HepG2 (cell line): ENCODE measurements around the gene BICDL1. TPM values are rescaled to one million over a fixed set of nuclear protein-coding genes. Genes with fewer than 3 reads are reported as not detected.

Source experiments
- ARID3A ChIP-seq: IDR thresholded peaks from 2 replicates; pipeline ENCODE4 v1.6.1; 2012; ENCODE audit warnings: low read depth, low read length, improper control_type of control experiment
- CREBL2 ChIP-seq: sonication (generic); formaldehyde crosslinking; IDR thresholded peaks from 2 replicates; pipeline ENCODE4 v1.8.1; 2023; ENCODE audit warnings: missing genetic modification reagents, mild to moderate bottlenecking, borderline replicate concordance
- DNMT3B ChIP-seq: conservative IDR thresholded peaks from 2 replicates; pipeline ENCODE4 v1.6.1; 2016; ENCODE audit warnings: missing biosample characterization, control low read depth
- GATAD1 ChIP-seq: IDR thresholded peaks from 2 replicates; pipeline ENCODE4 v1.6.1; 2016; ENCODE audit warnings: missing genetic modification reagents, missing compliant biosample characterization
- HOMEZ ChIP-seq: IDR thresholded peaks from 2 replicates; pipeline ENCODE4 v1.6.1; 2016; ENCODE audit warnings: low read depth
- NFE2L1 ChIP-seq: sonication (generic); formaldehyde crosslinking; IDR thresholded peaks from 2 replicates; pipeline ENCODE4 v1.4.0; 2020; ENCODE audit warnings: missing genetic modification reagents, mild to moderate bottlenecking, borderline replicate concordance
- POGK ChIP-seq: sonication (generic); formaldehyde crosslinking; conservative IDR thresholded peaks from 2 replicates; pipeline ENCODE4 v1.8.0; 2022; ENCODE audit warnings: mild to moderate bottlenecking, moderate library complexity, missing genetic modification reagents
- SNAPC5 ChIP-seq: sonication (generic); formaldehyde crosslinking; IDR thresholded peaks from 2 replicates; pipeline ENCODE4 v1.8.1; 2023; ENCODE audit warnings: mild to moderate bottlenecking, missing genetic modification reagents, borderline replicate concordance
- THAP9 ChIP-seq: sonication (generic); formaldehyde crosslinking; IDR thresholded peaks from 2 replicates; pipeline ENCODE4; 2020; ENCODE audit warnings: missing genetic modification reagents, mild to moderate bottlenecking, borderline replicate concordance
- TP53 ChIP-seq: sonication (generic); formaldehyde crosslinking; conservative IDR thresholded peaks from 2 replicates; pipeline ENCODE4 v1.4.0; 2020; ENCODE audit warnings: missing genetic modification reagents
- ZBTB2 ChIP-seq: sonication (generic); formaldehyde crosslinking; IDR thresholded peaks from 2 replicates; pipeline ENCODE4 v1.8.0; 2022; ENCODE audit warnings: low read depth, missing genetic modification reagents
- ZBTB7A ChIP-seq: sonication (generic); formaldehyde crosslinking; IDR thresholded peaks from 2 replicates; pipeline ENCODE4 v1.8.0; 2022; ENCODE audit warnings: mild to moderate bottlenecking, missing genetic modification reagents
- ZNF460 ChIP-seq: sonication (generic); formaldehyde crosslinking; IDR thresholded peaks from 2 replicates; pipeline ENCODE4 v1.5.1; 2020; ENCODE audit warnings: missing genetic modification reagents, mild to moderate bottlenecking, borderline replicate concordance
- polyA plus RNA-seq, 8 experiments: library from polyadenylated mRNA; depleted of rRNA in 3 of 8; stranded (reverse) in 7 of 8; unstranded in 1 of 8; fragments of >200 nt; fragmentation: Illumina TruSeq in 4 of 8; extraction: Trizol in 4 of 8; gene quantifications; 2 replicates each; pipeline versions ENCODE4 v1.2.1 to v1.2.3, GENCODE V29; 2011 to 2016; ENCODE audit warnings: low read depth in 4 of 8, missing spikeins in 1 of 8, mixed read lengths in 1 of 8; ENCODE audit not compliant: insufficient read depth in 1 of 8
- total RNA-seq, 5 experiments: library from RNA; depleted of rRNA; stranded (reverse); fragments of >200 nt; fragmentation: Illumina TruSeq; extraction: Trizol; gene quantifications; 2 replicates each; pipeline ENCODE4 v1.2.3, GENCODE V29; 2016; ENCODE audit warnings: low read depth in 1 of 5

The BICDL1 gene
- total and polyA plus RNA-seq, 2 of the 13 experiments (the other 11 are each of a cell fraction or from before 2014, with no cell fraction given), result 3.6 to 9.7 TPM

- TF ChIP-seq SNAPC5 (CRISPR knock-in tag) (no peak), HOMEZ (CRISPR knock-in tag) (no peak), NFE2L1 (no peak), POGK (CRISPR knock-in tag) (peak; percentile 87), TP53 (CRISPR knock-in tag) (peak; percentile 88; the same call in 1 of the 2 replicates), DNMT3B (CRISPR knock-in tag) (0 out of 2 replicates have a peak, but pooled peaks have one; percentile 42), GATAD1 (CRISPR knock-in tag) (peak; percentile 65; the same call in 1 of the 2 replicates), THAP9 (CRISPR knock-in tag) (peak; percentile 69; the same call in 1 of the 2 replicates), ZBTB7A (CRISPR knock-in tag) (no peak), ZBTB2 (CRISPR knock-in tag) (peak; percentile 90), ARID3A (no peak), ZNF460 (CRISPR knock-in tag) (no peak), CREBL2 (no peak; the same call in 1 of the 2 replicates)
Measured at GRCh38 chr12:120116792-120117651, 128.0 kb downstream of the BICDL1 start (continued).
